ENCODE measurements around the gene SH3RF3. TPM values are rescaled to one million over a fixed set of nuclear protein-coding genes. Genes with fewer than 3 reads are reported as not detected.

The SH3RF3 gene
- total RNA-seq, 2 donors from 2014 or later: 8.0 to 8.8 TPM

DNA sequence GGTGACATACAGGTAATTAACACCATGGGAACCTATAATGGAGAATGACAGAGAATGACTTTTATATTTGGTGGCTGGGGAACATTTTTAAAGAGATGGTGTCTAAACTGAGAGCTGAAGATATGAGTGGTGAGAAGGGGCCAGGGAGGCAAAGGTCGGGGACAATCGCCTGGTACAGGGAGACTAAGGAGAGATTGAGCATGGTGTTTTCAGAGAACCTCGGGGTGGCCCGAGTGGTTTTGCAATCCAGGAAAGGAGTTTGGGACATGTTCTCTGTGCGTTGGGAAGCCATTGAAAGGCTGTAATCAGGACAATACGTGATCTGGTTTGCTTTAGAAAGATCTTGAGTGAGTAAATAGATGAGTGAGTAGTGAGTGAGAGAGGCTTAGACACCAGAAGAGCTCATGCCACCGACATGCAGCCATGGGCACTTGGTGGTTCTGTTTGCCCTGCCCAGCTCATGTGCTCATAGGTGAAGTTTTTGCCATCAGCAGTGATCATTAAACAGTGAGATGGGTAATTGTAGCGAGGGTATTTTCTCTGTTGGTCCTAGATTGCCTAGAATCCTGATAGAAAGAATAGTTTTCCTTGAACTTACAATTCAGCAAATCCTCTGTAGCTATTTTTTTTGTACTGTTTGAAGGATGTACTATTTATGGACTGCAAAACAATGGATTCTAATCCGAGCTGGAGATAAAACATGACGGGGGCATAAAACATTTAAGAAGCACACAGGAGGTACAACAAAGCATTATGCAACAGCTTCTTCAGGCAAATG is 114.7 kb downstream of the SH3RF3 start:
- peak; percentile 53 for DNase-seq (ENCODE audit: low spot score)
- H3K36me3 ChIP-seq: no peaks in the 10 kb centered on the region
- no peaks in the 10 kb centered on the region for H3K27me3 ChIP-seq
- H3K4me1 ChIP-seq: peaks cover 0 to 81% of the 10 kb centered on the region in 2 donors
- TF ChIP-seq, protein P1, sequence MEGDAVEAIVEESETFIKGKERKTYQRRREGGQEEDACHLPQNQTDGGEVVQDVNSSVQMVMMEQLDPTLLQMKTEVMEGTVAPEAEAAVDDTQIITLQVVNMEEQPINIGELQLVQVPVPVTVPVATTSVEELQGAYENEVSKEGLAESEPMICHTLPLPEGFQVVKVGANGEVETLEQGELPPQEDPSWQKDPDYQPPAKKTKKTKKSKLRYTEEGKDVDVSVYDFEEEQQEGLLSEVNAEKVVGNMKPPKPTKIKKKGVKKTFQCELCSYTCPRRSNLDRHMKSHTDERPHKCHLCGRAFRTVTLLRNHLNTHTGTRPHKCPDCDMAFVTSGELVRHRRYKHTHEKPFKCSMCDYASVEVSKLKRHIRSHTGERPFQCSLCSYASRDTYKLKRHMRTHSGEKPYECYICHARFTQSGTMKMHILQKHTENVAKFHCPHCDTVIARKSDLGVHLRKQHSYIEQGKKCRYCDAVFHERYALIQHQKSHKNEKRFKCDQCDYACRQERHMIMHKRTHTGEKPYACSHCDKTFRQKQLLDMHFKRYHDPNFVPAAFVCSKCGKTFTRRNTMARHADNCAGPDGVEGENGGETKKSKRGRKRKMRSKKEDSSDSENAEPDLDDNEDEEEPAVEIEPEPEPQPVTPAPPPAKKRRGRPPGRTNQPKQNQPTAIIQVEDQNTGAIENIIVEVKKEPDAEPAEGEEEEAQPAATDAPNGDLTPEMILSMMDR (IDR thresholded peaks at IDR 0.05): no peak
- peak overlapping the region; percentile 86 to 92 for H3K27ac ChIP-seq
- no peaks in the 10 kb centered on the region for H3K9me3 ChIP-seq
- no peak overlapping the region for H3K4me3 ChIP-seq

DNA sequence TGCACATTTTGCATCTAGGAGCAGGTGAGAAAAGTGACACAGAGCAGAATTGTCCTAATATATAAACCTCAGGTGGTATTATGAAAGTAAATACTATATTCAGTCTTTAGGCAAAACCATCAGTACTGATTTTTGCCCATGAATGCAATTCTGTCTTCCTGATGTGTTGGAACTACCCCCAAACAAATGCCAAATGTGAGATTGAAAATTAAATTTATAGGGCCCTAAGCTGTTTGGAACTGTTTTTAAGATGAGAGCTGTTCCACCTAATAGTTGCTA is 115.2 kb downstream of the SH3RF3 start:
- TF ChIP-seq, protein P1 (IDR thresholded peaks at IDR 0.05): no peak
- Histone ChIP-seq H3K27ac (peak overlapping the region in 1 of 2 donors; percentile 35), H3K4me3 (no peak overlapping the region), H3K36me3 (no peaks in the 10 kb centered on the region), H3K4me1 (peaks cover 0 to 81% of the 10 kb centered on the region in 2 donors), H3K9me3 (no peaks in the 10 kb centered on the region), H3K27me3 (no peaks in the 10 kb centered on the region)
- DNase-seq (ENCODE audit: low spot score): no peak

DNA sequence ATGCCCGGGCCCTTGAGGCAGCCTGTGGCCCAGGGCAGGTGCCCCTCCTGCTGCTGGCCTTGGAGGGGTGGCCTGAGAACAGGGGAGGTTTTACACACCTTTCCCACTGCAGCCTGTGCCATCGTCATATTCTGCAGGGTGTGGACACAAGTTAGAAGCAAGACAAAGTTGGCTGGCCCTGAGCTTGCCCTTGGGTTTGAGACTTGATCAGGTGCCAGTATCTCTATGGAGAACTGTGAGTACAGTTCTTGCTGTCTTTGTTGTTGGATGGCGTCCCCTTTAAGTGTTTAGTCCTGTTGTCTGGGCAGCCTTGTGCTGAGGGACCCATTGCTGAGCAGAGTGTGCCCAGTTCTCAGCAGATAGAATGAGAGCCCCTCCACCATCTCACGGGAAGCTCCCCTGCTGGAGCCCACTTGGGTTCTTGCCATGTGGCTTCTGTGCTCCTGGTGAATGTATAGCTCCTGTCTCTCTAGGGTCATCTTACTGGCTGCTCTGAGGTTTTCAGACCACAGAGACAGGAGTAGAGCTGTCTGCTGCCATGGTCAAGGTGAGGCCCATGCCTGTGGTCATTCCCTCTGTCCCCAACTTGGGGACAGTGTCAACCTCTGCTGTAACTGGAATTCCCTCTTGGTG is 115.9 kb downstream of the SH3RF3 start:
- Histone ChIP-seq H3K9me3 (no peaks in the 10 kb centered on the region), H3K27ac (peak overlapping the region in 1 of 2 donors; percentile 35), H3K36me3 (no peaks in the 10 kb centered on the region), H3K4me1 (peaks cover 0 to 74% of the 10 kb centered on the region in 2 donors), H3K4me3 (no peak overlapping the region), H3K27me3 (no peaks in the 10 kb centered on the region)
- peak; percentile 58 for DNase-seq (ENCODE audit: low spot score)
- TF ChIP-seq, protein P1 (IDR thresholded peaks at IDR 0.05): no peak

DNA sequence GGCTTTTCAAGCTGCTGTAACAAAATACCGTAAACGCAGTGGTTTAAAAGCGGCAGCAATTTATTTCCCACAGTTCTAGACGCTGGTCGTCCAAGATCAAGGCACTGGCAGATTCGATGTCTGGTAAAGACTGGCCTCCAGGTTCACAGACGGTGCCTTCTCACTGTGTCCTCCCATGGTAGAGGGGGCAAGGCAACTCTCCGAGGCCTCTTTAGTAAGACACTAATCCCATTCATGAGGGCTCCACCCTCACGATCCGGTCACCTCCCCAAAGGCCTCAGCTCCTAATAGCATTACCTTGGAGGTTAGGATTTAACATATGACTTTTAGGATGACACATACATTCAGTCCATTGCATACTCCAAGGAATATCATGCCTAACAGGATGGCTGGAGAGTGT is 117.2 kb downstream of the SH3RF3 start:
- TF ChIP-seq, protein P1 (IDR thresholded peaks at IDR 0.05): no peak
- Histone ChIP-seq H3K27me3 (no peaks in the 10 kb centered on the region), H3K9me3 (no peaks in the 10 kb centered on the region), H3K27ac (no peak overlapping the region), H3K36me3 (no peaks in the 10 kb centered on the region), H3K4me1 (peaks cover 0 to 64% of the 10 kb centered on the region in 2 donors), H3K4me3 (no peak overlapping the region)
- DNase-seq (ENCODE audit: low spot score): no peak

DNA sequence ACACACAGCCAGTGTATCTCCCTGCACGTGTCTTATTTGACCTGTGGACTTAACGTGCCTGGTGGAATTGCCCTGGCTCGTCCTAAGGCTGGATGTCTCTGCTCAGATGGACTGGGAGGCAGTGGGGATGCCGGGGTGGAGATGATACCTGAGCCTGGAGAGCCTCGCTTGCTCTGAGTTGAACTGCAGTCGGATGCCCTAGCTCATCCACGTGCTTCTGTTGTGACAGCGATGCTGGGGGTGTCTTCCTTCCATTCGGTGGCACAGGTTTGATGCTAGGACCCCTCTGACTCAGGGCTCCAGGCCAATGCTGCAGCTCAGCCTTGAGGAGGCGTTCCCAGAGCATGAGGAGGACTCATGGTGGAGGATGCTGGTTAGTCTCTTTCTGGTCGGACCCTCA is 117.6 kb downstream of the SH3RF3 start:
- DNase-seq (ENCODE audit: low spot score): no peak
- H3K27ac ChIP-seq: no peak overlapping the region
- TF ChIP-seq, protein P1 (IDR thresholded peaks at IDR 0.05): no peak

More for the DNA sequence above, 117.6 kb downstream of the SH3RF3 start:
- H3K4me3 ChIP-seq: no peak overlapping the region
- no peaks in the 10 kb centered on the region for H3K9me3 ChIP-seq
- H3K27me3 ChIP-seq: no peaks in the 10 kb centered on the region
- H3K4me1 ChIP-seq: peaks cover 0 to 59% of the 10 kb centered on the region in 2 donors
- no peaks in the 10 kb centered on the region for H3K36me3 ChIP-seq
